GM12875 (cell line): ENCODE measurements around the gene ADGRA1.
"Not testable (repeated sequence)": the region's sequence is repeated elsewhere in the genome, so short reads cannot be mapped to it uniquely, and the experiment has no call there.

Source experiments
- H3K4me3 ChIP-seq: one replicate; pipeline ENCODE4 v1.5.1; 2011; ENCODE audit warnings: low read depth, low read length, control low read depth
- TF ChIP-seq, protein P1 (sequence below): IDR thresholded peaks from 2 replicates; pipeline ENCODE4 v1.5.1; 2011; ENCODE audit warnings: low read depth, mild to moderate bottlenecking, control low read depth, inconsistent platforms, low read length, moderate library complexity, borderline replicate concordance; ENCODE audit not compliant: insufficient read depth

The ADGRA1 gene

DNA sequence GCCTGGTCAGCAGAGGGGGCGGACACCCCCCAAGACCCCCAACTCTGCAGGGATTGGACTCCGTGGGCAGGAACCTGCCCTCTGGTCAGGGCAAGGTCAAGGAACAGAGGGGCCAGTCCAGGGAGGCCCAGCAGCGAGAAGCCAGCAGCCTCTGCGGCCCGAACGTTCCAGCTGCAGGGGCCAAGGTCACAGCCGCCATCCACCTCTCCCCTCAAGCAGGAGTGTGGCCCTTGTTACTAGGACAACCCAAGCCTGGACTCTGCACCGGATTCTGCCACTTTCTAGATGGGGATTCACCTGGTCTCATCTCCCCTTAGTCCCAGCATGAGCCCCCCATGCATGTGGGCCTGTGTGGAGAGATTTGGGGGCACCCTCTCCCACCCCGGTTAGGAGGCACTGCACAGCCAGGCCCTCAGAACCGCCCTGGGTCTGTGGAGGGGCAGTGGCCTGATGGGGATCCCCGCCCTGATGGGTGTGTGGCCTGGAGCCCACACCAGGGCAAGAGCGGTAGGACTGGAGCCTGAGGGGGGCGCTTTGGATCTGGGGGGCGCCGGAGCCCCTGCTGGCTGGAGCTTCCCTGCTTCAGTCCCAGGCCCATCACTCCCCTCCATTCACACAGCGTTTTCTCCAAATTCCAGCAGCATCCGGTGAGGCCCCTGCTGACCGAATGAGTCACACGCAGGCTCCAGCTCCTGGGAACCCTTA lies 18.1 kb downstream of the ADGRA1 start:
- H3K4me3 ChIP-seq = no peak overlapping the region
- TF ChIP-seq, protein P1, sequence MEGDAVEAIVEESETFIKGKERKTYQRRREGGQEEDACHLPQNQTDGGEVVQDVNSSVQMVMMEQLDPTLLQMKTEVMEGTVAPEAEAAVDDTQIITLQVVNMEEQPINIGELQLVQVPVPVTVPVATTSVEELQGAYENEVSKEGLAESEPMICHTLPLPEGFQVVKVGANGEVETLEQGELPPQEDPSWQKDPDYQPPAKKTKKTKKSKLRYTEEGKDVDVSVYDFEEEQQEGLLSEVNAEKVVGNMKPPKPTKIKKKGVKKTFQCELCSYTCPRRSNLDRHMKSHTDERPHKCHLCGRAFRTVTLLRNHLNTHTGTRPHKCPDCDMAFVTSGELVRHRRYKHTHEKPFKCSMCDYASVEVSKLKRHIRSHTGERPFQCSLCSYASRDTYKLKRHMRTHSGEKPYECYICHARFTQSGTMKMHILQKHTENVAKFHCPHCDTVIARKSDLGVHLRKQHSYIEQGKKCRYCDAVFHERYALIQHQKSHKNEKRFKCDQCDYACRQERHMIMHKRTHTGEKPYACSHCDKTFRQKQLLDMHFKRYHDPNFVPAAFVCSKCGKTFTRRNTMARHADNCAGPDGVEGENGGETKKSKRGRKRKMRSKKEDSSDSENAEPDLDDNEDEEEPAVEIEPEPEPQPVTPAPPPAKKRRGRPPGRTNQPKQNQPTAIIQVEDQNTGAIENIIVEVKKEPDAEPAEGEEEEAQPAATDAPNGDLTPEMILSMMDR = no peak

DNA sequence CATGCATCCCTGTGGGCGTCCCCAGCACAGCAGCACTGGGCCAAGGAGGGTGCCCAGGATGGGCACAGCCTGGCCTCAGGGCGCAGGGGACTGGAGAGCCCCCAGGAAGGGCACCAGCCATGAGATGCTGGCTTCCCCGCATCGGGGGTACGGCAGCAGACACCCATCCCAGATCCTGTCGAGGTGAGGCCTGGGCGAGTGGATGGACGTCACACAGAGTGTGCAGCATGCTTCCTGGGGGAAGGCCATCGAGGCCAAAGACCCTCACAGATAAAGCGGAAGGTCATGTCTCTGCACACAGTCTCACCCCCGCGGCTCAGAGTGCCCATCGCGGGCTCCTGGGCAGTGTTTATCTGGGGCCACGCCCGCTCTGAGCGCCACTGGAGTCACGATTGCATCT lies 18.8 kb downstream of the ADGRA1 start:
- no peak overlapping the region for H3K4me3 ChIP-seq
- TF ChIP-seq, protein P1 = no peak

DNA sequence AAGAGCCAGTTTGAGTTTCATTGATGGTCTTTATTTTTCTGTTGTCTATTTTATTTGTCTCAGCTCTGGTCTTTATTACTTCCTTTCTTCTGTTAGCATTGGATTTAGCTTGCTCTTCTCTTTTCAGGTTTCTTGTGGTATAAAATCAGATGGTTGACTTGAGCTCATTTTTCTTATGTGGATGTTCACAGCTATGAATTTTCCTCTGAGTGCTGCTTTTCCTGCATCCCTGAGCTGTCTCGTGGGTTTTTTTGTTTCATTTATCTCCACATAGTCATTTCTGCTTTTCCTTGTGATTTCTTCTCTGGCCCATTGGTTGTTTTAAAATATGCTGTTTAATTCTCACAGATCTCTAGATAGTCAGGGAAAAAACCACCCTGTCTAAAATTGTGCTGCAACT lies 19.7 kb downstream of the ADGRA1 start:
- TF ChIP-seq, protein P1 = no peak
- no peak overlapping the region for H3K4me3 ChIP-seq

DNA sequence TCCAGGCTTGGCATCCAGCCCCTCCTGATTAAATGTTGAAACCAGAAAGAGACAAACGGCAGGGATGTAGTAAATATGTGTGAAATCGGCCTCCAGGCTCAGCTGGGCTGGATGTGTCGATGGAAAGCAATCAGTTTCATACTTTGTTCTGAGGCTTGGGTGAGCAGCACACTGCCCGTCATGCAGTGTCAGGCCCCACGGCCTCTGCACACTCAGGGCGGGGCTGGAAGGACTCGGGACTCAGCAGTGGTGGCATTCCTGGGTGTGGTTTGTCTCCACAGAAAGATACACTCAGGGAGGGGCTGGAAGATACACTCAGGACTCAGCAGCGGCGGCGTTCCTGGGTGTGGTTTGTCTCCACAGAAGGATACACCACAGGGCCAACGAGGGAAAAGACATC lies 22.0 kb downstream of the ADGRA1 start:
- no peak overlapping the region for H3K4me3 ChIP-seq
- TF ChIP-seq, protein P1 = no peak

DNA sequence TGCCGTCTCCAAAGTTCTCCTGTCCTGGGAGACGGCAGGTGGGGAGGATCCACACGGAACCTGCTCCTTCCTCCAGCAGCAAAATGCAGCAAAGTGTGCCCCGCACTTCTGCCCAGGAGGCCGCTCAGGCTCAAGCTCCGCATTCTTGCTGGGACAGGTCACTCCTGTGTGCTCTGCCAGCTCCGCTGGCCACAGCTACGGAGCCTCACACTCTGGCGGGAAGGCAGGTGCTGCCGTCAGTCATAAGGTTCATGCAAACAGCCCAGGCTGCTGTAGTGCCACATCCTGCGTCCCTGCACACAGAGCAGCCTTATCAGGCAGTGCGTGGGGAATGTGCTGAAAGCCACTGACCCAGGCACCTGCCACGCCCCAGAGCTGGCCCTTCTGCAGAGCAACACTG lies 22.4 kb downstream of the ADGRA1 start:
- H3K4me3 ChIP-seq = no peak overlapping the region
- TF ChIP-seq, protein P1 = no peak

DNA sequence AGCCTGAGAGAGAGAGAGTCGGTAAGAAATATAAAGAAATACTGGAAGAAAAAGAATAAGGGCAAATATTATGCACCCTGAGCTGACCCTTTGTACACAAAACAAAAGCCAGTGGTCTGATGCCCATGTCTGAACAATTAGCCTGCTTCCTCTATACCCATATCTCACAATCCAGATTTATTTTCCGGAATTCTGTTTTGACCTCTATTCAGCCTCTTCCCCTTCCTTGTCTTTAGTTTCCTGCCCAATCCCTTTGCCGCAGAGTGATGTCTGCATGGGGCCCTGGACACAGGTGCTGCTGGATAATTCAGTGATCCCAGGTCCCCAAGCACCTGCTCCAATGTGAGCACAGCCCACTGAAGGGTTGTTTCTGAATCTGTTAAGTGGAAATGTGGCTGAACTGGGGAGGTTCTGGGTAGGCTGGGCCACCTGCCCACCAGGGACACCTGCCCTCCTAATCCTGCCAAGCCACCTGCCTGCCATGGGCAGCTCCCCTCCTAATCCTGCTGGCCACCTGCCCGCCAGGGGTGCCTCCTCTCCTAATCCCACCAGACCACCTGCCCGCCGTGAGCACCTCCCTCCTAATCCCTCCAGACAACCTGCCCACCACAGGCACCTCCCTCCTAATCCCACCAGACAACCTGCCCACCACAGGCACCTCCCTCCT lies 23.0 kb downstream of the ADGRA1 start:
- H3K4me3 ChIP-seq = no peak overlapping the region
- TF ChIP-seq, protein P1 = no peak

DNA sequence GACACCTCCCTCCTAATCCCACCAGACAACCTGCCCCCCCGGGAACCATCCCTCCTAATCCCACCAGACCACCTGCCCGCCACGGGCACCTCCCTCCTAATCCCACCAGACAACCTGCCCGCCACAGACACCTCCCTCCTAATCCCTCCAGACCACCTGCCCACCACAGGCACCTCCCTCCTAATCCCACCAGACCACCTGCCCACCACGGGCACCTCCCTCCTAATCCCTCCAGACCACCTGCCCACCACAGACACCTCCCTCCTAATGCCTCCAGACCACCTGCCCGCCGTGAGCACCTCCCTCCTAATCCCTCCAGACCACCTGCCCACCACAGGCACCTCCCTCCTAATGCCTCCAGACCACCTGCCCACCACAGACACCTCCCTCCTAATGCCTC lies 23.9 kb downstream of the ADGRA1 start:
- not testable (repeated sequence) for H3K4me3 ChIP-seq
